HepG2 (cell line): Measurements from ENCODE around the gene ABCA2. TPM values are rescaled to one million over a fixed set of nuclear protein-coding genes. Genes with fewer than 3 reads are reported as not detected.

ENCODE experiments used
- FOXJ3 ChIP-seq: sonication (generic); formaldehyde crosslinking; IDR thresholded peaks from 2 replicates; pipeline ENCODE4 v1.4.0; 2020; ENCODE audit warnings: missing genetic modification reagents, mild to moderate bottlenecking, borderline replicate concordance
- FOXO1 ChIP-seq: sonication (generic); formaldehyde crosslinking; IDR thresholded peaks from 2 replicates; pipeline ENCODE4 v1.4.0; 2020; ENCODE audit warnings: missing genetic modification reagents
- HNRNPH1 ChIP-seq: fragments of 200-400 bp; formaldehyde crosslinking; optimal IDR thresholded peaks from 2 replicates; pipeline ENCODE3; 2017; ENCODE audit warnings: mild to moderate bottlenecking, low read depth, low read length
- JUN ChIP-seq: sonication (generic); formaldehyde crosslinking; IDR thresholded peaks from 2 replicates; pipeline ENCODE4 v1.4.0; 2020; ENCODE audit warnings: mild to moderate bottlenecking, missing genetic modification reagents
- MBD4 ChIP-seq: IDR thresholded peaks from 2 replicates; pipeline ENCODE4 v1.6.1; 2012; ENCODE audit warnings: low read length, inconsistent platforms, borderline replicate concordance
- NRL ChIP-seq: sonication (generic); formaldehyde crosslinking; IDR thresholded peaks from 2 replicates; pipeline ENCODE4 v1.5.0; 2020; ENCODE audit warnings: missing genetic modification reagents, mild to moderate bottlenecking, moderate library complexity, borderline replicate concordance
- REXO4 ChIP-seq: sonication (generic); formaldehyde crosslinking; IDR thresholded peaks from 2 replicates; pipeline ENCODE4 v1.8.0; 2022; ENCODE audit warnings: missing genetic modification reagents, mild to moderate bottlenecking, borderline replicate concordance
- SMAD9 ChIP-seq: sonication (generic); formaldehyde crosslinking; IDR thresholded peaks from 2 replicates; pipeline ENCODE4 v1.5.1; 2020; ENCODE audit warnings: mild to moderate bottlenecking, missing genetic modification reagents
- SMARCE1 ChIP-seq: fragments of 450-650 bp; IDR thresholded peaks from 2 replicates; pipeline ENCODE4 v1.6.1; 2017; ENCODE audit warnings: borderline replicate concordance
- ZMYM3 ChIP-seq: sonication (generic); formaldehyde crosslinking; IDR thresholded peaks from 2 replicates; pipeline ENCODE4 v1.5.1; 2020; ENCODE audit warnings: mild to moderate bottlenecking, missing genetic modification reagents
- ZNF17 ChIP-seq: sonication (generic); formaldehyde crosslinking; IDR thresholded peaks from 2 replicates; pipeline ENCODE4 v1.5.0; 2020; ENCODE audit warnings: mild to moderate bottlenecking, missing genetic modification reagents
- ZNF883 ChIP-seq: sonication (generic); formaldehyde crosslinking; IDR thresholded peaks from 2 replicates; pipeline ENCODE4 v1.5.1; 2020; ENCODE audit warnings: mild to moderate bottlenecking, missing genetic modification reagents; ENCODE audit errors: not compliant biosample characterization
- polyA plus RNA-seq, 8 experiments: library from polyadenylated mRNA; depleted of rRNA in 3 of 8; stranded (reverse) in 7 of 8; unstranded in 1 of 8; fragments of >200 nt; fragmentation: Illumina TruSeq in 4 of 8; extraction: Trizol in 4 of 8; gene quantifications; 2 replicates each; pipeline versions ENCODE4 v1.2.1 to v1.2.3, GENCODE V29; 2011 to 2016; ENCODE audit warnings: low read depth in 4 of 8, missing spikeins in 1 of 8, mixed read lengths in 1 of 8; ENCODE audit not compliant: insufficient read depth in 1 of 8
- total RNA-seq, 5 experiments: library from RNA; depleted of rRNA; stranded (reverse); fragments of >200 nt; fragmentation: Illumina TruSeq; extraction: Trizol; gene quantifications; 2 replicates each; pipeline ENCODE4 v1.2.3, GENCODE V29; 2016; ENCODE audit warnings: low read depth in 1 of 5
- TF ChIP-seq, protein P1 (sequence below): sonication (generic); formaldehyde crosslinking; IDR thresholded peaks from 2 replicates; pipeline ENCODE4 v1.5.1; 2020; ENCODE audit warnings: mild to moderate bottlenecking, missing genetic modification reagents, moderate library complexity
- TF ChIP-seq, protein P2 (sequence below): sonication (generic); formaldehyde crosslinking; IDR thresholded peaks from 2 replicates; pipeline ENCODE4 v1.9.0; 2021; ENCODE audit warnings: mild to moderate bottlenecking, missing genetic modification reagents
- TF ChIP-seq, protein P3 (sequence below): sonication (generic); formaldehyde crosslinking; IDR thresholded peaks from 2 replicates; pipeline ENCODE4 v1.5.1; 2020; ENCODE audit warnings: missing genetic modification reagents, mild to moderate bottlenecking, borderline replicate concordance
- TF ChIP-seq, protein P4 (sequence below): sonication (generic); formaldehyde crosslinking; IDR thresholded peaks from 2 replicates; pipeline ENCODE4 v1.8.0; 2022; ENCODE audit warnings: mild to moderate bottlenecking, missing genetic modification reagents, moderate library complexity

Gene ABCA2
- total and polyA plus RNA-seq, 2 of the 13 experiments (the other 11 are each of a cell fraction or from before 2014, with no cell fraction given), result 2.9 to 19.2 TPM

DNA sequence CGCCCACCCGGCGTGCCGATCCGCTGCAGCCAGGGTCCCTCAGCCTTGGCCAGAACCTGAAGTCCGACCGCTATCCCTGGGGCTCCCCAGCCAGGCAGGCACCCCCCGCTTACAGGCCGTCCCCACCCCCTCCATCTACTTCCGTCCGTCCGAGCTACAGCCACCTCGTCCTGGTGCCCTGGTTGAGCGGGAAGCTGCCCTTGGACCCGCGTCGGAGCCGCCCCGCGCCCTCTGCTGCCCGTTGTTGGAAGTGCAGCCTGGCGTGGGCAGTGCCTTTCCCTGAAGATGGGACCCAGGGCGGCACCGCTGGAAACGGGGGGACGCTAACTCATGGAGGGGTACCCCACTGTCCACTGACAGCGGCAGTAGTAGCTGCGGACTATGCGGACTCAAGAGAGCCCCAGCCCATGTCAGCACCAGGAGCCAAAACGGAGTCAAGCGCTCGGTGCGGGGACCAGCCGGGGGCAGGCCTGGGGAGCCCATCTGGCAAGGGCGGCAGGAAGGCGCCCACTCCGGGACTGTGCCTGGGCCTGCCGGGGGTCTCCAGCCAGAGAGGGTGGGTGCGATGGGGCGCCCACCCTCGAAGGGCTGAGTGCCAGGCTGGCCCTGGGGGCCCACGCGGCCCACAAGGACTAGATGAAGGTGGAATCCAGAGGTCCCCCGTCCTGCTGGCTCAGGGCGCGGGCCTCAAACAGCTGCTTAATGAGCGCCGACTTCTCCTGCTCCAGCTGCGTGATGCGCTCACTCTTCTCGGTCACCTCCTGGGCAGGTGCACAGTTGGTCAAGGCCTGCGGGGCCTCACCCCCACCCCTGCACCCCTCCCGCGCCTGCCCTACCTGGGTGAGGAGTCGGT is 36.2 kb upstream of the ABCA2 start (continued):
- TF ChIP-seq, protein P1, sequence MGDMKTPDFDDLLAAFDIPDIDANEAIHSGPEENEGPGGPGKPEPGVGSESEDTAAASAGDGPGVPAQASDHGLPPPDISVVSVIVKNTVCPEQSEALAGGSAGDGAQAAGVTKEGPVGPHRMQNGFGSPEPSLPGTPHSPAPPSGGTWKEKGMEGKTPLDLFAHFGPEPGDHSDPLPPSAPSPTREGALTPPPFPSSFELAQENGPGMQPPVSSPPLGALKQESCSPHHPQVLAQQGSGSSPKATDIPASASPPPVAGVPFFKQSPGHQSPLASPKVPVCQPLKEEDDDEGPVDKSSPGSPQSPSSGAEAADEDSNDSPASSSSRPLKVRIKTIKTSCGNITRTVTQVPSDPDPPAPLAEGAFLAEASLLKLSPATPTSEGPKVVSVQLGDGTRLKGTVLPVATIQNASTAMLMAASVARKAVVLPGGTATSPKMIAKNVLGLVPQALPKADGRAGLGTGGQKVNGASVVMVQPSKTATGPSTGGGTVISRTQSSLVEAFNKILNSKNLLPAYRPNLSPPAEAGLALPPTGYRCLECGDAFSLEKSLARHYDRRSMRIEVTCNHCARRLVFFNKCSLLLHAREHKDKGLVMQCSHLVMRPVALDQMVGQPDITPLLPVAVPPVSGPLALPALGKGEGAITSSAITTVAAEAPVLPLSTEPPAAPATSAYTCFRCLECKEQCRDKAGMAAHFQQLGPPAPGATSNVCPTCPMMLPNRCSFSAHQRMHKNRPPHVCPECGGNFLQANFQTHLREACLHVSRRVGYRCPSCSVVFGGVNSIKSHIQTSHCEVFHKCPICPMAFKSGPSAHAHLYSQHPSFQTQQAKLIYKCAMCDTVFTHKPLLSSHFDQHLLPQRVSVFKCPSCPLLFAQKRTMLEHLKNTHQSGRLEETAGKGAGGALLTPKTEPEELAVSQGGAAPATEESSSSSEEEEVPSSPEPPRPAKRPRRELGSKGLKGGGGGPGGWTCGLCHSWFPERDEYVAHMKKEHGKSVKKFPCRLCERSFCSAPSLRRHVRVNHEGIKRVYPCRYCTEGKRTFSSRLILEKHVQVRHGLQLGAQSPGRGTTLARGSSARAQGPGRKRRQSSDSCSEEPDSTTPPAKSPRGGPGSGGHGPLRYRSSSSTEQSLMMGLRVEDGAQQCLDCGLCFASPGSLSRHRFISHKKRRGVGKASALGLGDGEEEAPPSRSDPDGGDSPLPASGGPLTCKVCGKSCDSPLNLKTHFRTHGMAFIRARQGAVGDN, result peak; percentile 85
- TF ChIP-seq HNRNPH1, result no peak
- TF ChIP-seq MBD4, result no peak
- peak; percentile 49 for TF ChIP-seq NRL (CRISPR knock-in tag)
- TF ChIP-seq, protein P2, sequence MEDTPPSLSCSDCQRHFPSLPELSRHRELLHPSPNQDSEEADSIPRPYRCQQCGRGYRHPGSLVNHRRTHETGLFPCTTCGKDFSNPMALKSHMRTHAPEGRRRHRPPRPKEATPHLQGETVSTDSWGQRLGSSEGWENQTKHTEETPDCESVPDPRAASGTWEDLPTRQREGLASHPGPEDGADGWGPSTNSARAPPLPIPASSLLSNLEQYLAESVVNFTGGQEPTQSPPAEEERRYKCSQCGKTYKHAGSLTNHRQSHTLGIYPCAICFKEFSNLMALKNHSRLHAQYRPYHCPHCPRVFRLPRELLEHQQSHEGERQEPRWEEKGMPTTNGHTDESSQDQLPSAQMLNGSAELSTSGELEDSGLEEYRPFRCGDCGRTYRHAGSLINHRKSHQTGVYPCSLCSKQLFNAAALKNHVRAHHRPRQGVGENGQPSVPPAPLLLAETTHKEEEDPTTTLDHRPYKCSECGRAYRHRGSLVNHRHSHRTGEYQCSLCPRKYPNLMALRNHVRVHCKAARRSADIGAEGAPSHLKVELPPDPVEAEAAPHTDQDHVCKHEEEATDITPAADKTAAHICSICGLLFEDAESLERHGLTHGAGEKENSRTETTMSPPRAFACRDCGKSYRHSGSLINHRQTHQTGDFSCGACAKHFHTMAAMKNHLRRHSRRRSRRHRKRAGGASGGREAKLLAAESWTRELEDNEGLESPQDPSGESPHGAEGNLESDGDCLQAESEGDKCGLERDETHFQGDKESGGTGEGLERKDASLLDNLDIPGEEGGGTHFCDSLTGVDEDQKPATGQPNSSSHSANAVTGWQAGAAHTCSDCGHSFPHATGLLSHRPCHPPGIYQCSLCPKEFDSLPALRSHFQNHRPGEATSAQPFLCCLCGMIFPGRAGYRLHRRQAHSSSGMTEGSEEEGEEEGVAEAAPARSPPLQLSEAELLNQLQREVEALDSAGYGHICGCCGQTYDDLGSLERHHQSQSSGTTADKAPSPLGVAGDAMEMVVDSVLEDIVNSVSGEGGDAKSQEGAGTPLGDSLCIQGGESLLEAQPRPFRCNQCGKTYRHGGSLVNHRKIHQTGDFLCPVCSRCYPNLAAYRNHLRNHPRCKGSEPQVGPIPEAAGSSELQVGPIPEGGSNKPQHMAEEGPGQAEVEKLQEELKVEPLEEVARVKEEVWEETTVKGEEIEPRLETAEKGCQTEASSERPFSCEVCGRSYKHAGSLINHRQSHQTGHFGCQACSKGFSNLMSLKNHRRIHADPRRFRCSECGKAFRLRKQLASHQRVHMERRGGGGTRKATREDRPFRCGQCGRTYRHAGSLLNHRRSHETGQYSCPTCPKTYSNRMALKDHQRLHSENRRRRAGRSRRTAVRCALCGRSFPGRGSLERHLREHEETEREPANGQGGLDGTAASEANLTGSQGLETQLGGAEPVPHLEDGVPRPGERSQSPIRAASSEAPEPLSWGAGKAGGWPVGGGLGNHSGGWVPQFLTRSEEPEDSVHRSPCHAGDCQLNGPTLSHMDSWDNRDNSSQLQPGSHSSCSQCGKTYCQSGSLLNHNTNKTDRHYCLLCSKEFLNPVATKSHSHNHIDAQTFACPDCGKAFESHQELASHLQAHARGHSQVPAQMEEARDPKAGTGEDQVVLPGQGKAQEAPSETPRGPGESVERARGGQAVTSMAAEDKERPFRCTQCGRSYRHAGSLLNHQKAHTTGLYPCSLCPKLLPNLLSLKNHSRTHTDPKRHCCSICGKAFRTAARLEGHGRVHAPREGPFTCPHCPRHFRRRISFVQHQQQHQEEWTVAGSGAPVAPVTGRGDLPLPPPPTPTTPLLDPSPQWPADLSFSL (CRISPR knock-in tag), result no peak
- TF ChIP-seq, protein P3, sequence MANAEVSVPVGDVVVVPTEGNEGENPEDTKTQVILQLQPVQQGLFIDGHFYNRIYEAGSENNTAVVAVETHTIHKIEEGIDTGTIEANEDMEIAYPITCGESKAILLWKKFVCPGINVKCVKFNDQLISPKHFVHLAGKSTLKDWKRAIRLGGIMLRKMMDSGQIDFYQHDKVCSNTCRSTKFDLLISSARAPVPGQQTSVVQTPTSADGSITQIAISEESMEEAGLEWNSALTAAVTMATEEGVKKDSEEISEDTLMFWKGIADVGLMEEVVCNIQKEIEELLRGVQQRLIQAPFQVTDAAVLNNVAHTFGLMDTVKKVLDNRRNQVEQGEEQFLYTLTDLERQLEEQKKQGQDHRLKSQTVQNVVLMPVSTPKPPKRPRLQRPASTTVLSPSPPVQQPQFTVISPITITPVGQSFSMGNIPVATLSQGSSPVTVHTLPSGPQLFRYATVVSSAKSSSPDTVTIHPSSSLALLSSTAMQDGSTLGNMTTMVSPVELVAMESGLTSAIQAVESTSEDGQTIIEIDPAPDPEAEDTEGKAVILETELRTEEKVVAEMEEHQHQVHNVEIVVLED (CRISPR knock-in tag), result peak; percentile 31; the same call in 1 of the 2 replicates
- TF ChIP-seq, protein P4, sequence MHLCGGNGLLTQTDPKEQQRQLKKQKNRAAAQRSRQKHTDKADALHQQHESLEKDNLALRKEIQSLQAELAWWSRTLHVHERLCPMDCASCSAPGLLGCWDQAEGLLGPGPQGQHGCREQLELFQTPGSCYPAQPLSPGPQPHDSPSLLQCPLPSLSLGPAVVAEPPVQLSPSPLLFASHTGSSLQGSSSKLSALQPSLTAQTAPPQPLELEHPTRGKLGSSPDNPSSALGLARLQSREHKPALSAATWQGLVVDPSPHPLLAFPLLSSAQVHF, result no peak
- TF ChIP-seq ZNF17 (CRISPR knock-in tag), result no peak
- TF ChIP-seq FOXO1 (CRISPR knock-in tag), result no peak
- no peak for TF ChIP-seq JUN
- TF ChIP-seq REXO4 (CRISPR knock-in tag), result no peak
- no peak for TF ChIP-seq ZNF883 (CRISPR knock-in tag)
- no peak for TF ChIP-seq SMARCE1
- no peak for TF ChIP-seq ZMYM3 (CRISPR knock-in tag)
- no peak for TF ChIP-seq SMAD9
- no peak for TF ChIP-seq FOXJ3 (CRISPR knock-in tag)
